ENCODE results near the gene ERAP2. TPM values are rescaled to one million over a fixed set of nuclear protein-coding genes. Genes with fewer than 3 reads are reported as not detected.

ERAP2 gene
- total RNA-seq, 1 donor from 2014 or later: 10.9 TPM

- no peak for DNase-seq
These were observed 87.0 kb downstream of the ERAP2 start for GRCh38 chr5:96963267-96963666.

DNA sequence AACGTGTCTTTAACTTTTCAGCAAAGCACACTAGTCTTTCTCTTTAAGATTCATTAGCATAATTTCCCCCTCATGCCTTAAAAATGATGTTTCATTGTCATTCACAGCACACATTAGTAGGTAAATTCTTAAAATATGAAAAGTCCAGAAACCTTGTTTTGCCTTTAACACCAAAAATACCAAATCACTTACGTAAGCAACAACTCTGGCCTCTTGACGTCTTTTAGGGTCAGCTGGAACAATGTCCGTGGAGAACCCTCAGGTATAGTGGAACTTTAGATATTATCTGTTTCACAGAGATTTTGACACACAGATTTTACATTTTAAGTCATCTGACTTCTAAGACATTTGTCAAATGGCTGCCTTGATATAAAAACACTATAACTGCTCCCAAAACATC, 90.5 kb downstream of the ERAP2 start:
- no peak for DNase-seq

- no peak for DNase-seq
These were observed 91.1 kb downstream of the ERAP2 start for GRCh38 chr5:96967400-96967799.

DNA sequence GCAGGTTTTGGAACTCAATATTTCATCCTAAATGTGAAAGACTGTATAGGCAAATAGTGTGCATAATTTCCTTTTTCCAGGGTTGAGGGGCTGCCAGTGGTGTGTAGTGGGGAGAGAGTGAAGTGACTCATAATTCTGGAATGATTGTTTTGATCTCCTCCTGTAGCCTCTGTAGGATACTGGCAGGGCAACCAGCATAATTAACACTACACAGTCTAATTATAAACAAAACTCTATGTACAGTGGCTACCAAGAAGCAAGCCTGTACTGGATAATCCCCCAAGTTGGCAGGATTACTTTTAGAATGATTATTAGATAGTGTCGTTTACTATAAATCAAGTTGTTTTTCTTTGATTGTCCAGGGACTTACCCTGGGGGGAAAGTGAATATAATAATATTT, 91.8 kb downstream of the ERAP2 start:
- DNase-seq: no peak

- no peak for DNase-seq
These were observed 92.3 kb downstream of the ERAP2 start for GRCh38 chr5:96968614-96969013.

Small RNA genes lying within 50 kb of the gene (small RNA-seq; reads per million reads assigned to genes)
- gene RF00019: not detected

Other genes with a start within 250 kb of the ERAP2 start
- 13.4 TPM for gene CAST, start 214.1 kb upstream of the ERAP2 start, total RNA-seq
- gene ERAP1, start 68.6 kb upstream of the ERAP2 start, total RNA-seq: 13.1 TPM
- gene LNPEP, start 59.6 kb downstream of the ERAP2 start, total RNA-seq: 70.7 TPM

All from occipital lobe (tissue), 3 donors.